GM03348 (cell line): ENCODE results near the gene CRELD1.

Experiments used
- DNase-seq: peaks from one replicate; pipeline ENCODE4 v3.0.0; 2012; ENCODE audit warnings: low spot score

Gene CRELD1

GRCh38 chr3:9903904-9904303 is 29.7 kb upstream of the CRELD1 start:
- DNase-seq = no peak

- DNase-seq = no peak
Measured at GRCh38 chr3:9906480-9906879, 27.2 kb upstream of the CRELD1 start.

- DNase-seq = no peak
Measured at GRCh38 chr3:9908286-9908685, 25.3 kb upstream of the CRELD1 start.

- DNase-seq = no peak
Measured at GRCh38 chr3:9909221-9910013, 24.2 kb upstream of the CRELD1 start.

GRCh38 chr3:9911863-9912262 is 21.8 kb upstream of the CRELD1 start:
- DNase-seq = no peak

- DNase-seq = peak; percentile 39
Measured at GRCh38 chr3:9912294-9912935, 21.2 kb upstream of the CRELD1 start.

GRCh38 chr3:9913601-9914000 is 20.0 kb upstream of the CRELD1 start:
- DNase-seq = no peak

- no peak for DNase-seq
Measured at GRCh38 chr3:9914011-9914410, 19.6 kb upstream of the CRELD1 start.

GRCh38 chr3:9914559-9915253 is 18.9 kb upstream of the CRELD1 start:
- DNase-seq = no peak

- DNase-seq = peak; percentile 80
Measured at GRCh38 chr3:9915254-9916141, 18.1 kb upstream of the CRELD1 start.

GRCh38 chr3:9916346-9916733 is 17.3 kb upstream of the CRELD1 start:
- DNase-seq = peak; percentile 61

GRCh38 chr3:9916734-9917680 is 16.6 kb upstream of the CRELD1 start, which contains the start of gene IL17RC:
Gene IL17RC, plus strand, starts transcription at chr3:9917098. Its CDS starts 218 bp downstream, at chr3:9917316.
- DNase-seq = peak; percentile 94

GRCh38 chr3:9917820-9918219 is 15.8 kb upstream of the CRELD1 start:
- no peak for DNase-seq

GRCh38 chr3:9918261-9919038 is 15.2 kb upstream of the CRELD1 start:
- DNase-seq = no peak

- no peak for DNase-seq
Measured at GRCh38 chr3:9928158-9928557, 5.5 kb upstream of the CRELD1 start.

- DNase-seq = no peak
Measured at GRCh38 chr3:9930804-9931418, 2.7 kb upstream of the CRELD1 start.

- no peak for DNase-seq
Measured at GRCh38 chr3:9932535-9932842, 1.1 kb upstream of the CRELD1 start.

GRCh38 chr3:9932843-9933560 is 632 bp upstream of the CRELD1 start:
- DNase-seq = peak; percentile 90

- no peak for DNase-seq
Measured at GRCh38 chr3:9934235-9934621, 594 bp downstream of the CRELD1 start.
